IPS DF 19.7 (cell line): ENCODE data around the gene KDM5B.
"Not testable (repeated sequence)": the region's sequence is repeated elsewhere in the genome, so short reads cannot be mapped to it uniquely, and the experiment has no call there.

Source experiments
- DNase-seq: peaks from one replicate; pipeline ENCODE4 v3.0.0-alpha.2; 2013; ENCODE audit warnings: low read depth, low spot score

The KDM5B gene

DNA sequence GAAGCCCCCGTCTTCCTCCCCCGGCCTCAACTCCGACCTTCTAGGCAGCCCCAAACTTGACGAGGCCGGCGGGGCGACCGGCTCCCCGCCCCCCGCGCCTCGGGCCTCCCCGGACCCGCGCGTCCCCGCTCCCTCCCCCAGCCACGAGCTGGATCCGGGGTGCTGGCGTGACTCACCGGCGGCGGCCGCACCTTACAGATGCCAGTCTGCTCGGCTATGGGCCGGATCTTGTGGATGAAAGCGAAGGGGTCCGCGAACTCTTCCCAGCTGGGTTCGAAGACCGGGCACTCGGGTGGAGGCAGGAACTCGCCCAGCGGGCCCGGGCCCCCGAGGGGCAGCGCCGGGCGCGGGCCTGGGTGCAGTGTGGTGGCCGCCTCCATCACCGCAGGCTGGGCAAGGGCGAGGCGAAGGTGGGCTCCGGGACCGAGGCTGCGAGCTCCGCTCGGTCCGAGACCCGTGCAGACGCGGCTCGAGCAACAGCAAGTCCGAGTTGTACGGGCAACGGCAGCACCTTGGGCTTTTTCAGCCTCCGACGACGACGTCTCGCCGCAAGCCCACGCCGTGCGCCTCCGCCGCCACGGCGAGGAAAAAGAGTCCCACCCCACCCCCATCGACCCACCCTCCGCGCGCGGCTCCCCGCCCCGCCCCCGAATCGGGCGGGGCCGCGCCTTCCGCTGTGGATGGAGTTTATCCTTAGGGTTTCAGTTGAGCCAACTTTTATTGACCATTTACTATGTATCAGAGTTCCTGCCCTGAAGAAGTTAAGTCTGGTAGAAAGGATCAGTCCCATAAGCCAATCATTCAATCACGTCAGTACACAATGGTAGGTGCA, at the start of gene KDM5B:
TSS of gene KDM5B (minus strand) at position 496 of the 832 bp plus-strand sequence. CDS start at position 380, 116 bp downstream.
- peak; percentile 59 for DNase-seq

- DNase-seq, result no peak
Measured at GRCh38 chr1:202857136-202857610, 49.0 kb upstream of the KDM5B start.

DNA sequence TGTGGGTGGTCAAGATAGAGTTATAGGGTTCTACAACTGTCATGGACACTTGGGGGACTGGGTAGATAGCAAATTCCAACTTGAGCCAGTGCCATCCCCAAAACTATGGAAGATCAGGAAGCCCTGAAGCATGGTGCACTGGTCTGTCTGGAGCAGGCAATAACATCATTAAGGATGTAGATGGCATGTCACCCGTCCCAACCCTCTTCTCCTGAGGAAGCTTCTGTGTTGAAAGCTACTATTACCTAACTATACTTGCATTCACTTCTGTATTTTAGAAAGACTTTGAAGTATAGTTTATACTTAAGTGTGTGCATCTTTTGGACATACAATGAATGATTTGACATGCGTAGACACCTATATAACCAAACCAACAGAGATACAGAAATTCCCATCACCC, 47.8 kb upstream of the KDM5B start:
- no peak for DNase-seq

- no peak for DNase-seq
Measured at GRCh38 chr1:202854787-202855186, 46.6 kb upstream of the KDM5B start.

DNA sequence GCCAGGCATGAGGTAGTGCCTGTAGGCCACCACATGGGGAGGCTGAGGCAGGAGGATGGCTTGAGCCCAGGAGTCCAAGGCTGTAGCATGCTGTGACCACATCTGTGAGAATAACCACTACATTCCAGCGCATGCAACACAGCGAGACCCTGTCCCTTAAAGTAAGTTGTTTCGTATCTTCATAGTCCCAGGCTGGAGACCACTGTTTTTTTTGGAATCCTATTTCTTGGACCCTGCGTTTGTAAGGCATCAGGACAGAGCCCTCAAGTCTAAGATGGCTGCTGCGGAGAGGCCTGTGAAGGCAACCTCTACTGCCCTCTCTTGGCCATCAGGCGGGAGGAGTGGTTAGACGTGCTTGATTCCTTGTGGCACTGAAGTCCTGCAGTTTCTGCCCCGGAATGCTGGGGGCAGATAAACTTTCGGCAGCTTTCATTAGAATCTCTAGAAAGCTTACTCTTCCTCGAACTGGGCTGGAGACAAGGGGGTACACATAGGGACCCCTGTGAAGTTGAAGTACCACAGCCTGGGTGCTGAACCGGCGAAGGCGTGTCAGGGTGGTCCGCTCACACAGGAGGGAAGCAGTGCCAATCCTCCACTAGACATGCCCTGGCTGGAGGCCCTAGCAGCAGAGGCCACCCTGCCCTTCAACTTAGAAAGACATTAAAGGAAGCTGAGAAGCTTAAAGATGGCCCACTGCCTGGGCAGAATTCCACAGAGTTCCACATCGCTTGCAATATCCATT, 44.1 kb upstream of the KDM5B start:
- peak; percentile 47 for DNase-seq

DNA sequence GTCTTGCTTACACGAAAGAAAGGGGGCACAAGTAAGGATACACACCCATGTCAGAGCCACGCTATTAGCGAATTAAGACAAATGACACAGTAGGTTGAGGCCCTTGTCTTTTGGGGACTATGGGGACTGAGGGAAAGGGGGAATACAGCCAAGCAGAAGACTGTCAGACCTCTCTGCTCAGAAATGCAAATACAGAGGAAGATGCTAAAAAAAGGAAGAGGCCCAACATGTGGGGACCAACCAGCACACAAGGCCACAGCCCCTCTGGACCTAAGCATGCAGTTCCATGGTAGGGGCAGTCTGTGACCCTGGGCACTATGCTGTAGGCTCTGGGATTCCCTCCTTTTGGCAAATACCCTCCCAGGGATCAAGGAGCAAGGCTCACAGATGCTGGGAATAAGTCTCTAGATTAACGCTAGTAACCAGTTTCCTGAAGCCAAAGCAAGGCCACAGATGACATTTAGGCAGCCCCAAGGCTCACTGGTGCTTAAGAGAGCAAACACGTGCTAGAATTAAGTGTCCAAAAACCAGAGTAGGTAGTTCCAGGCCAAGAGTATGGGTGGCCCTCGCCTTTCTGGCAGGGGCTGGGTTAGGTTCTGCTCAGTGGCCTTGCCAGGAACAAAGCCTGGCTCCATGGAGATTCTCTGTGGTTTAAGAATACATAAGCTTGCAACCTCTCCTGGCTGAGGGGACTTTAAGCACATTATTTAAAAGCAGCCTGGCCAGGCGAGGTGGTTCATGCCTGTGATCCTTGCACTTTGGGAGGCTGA, 42.6 kb upstream of the KDM5B start:
- no peak for DNase-seq

GRCh38 chr1:202848191-202848542, 39.9 kb upstream of the KDM5B start:
- DNase-seq, result no peak

GRCh38 chr1:202844935-202845334, 36.7 kb upstream of the KDM5B start:
- no peak for DNase-seq

DNA sequence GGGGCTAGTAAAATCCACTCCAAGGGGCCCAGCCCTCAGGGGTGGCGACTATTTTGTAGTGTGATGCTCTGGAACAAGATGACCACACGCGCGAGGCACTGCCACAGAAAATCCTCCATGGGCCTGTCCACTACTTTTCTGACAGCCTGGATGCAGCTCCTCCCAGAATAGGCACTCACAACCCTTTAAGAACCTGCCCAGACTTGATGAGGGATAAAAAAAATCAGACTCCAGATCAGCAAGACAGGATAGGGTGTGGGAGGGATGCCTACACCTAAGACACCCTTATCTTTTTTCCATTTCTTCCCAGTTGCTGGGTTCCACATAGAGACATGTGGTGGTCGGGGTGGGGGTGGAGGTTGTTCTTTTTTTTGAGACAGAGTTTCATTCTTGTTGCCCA, 36.0 kb upstream of the KDM5B start:
- DNase-seq, result no peak

DNA sequence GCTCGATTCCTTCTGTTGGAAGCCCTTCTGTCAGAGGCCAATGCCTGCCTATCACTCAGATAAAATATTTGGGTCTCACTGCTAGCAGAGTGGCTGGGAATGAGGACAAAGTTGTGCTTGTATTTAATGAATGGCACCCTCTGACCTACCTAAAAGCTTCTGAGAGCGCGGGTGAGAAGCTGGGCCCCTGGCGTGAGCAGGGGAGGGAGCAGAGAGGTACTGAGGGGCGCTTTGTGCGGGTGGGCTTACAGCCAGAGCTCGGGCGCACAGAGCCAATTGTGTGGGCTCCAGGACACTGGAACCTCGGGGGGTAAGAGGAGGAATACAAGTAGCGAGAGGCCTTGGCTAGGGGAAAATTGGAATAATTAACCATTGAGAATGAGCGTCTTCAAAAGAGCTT, 34.9 kb upstream of the KDM5B start:
- no peak for DNase-seq

- no peak for DNase-seq
Measured at GRCh38 chr1:202837746-202838262, 29.6 kb upstream of the KDM5B start.

DNA sequence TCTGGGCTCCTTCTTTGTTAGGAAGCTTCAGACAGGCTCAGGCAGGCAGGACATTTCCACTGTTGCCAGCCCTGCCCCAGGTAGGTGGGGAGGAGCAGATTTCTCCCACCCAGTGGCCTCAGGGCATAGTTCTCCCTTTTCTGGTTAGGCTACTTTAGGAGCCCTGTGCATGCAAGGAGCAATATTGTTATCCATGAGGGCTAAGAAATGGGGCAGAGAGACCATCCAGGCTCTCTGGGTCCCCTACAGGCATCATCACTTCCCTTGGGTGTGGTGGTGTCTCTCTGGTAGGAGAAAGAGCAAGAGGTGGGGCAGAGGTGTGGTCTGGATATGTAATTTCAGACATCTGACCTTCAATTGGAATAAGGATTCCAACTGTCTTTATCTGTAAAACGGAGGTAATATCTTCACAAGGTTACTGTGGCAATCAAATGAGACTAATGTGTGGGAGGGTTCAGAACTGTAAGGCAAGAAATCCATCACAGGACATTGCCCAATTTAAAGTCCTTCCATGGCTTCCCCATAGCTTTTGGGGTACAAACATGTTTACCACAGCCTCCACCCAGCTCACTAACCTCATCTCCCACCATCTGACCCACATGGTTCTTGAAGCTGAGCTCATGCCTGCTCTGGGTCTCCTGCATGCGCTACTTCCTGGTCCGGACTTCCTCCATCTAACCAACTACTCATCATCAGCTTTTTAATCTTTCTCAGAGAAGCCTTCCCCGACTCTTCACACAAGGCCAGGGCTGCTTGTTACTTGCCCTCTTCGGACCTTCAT, 28.6 kb upstream of the KDM5B start:
- no peak for DNase-seq

- DNase-seq, result no peak
Measured at GRCh38 chr1:202835548-202836072, 27.4 kb upstream of the KDM5B start.

GRCh38 chr1:202834771-202835547, 26.7 kb upstream of the KDM5B start:
- DNase-seq, result no peak

- no peak for DNase-seq
Measured at GRCh38 chr1:202831906-202832305, 23.7 kb upstream of the KDM5B start.

DNA sequence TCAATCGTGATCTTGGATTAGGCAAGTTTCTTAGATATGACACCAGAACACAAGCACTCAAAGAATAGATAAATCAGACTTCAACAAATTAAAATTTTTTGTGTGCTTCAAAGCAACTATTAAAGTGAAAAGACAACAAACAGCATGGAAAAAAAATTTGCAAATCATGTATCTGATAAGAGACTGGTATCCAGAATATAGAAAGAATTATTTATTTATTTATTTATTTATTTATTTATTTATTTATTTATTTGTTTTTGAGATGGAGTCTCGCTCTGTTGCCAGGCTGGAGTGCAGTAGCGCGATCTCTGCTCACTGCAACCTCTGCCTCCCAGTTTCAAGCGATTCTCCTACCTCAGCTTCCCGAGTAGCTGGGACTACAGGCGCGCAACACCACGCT, 21.0 kb upstream of the KDM5B start:
- not testable (repeated sequence) for DNase-seq

DNA sequence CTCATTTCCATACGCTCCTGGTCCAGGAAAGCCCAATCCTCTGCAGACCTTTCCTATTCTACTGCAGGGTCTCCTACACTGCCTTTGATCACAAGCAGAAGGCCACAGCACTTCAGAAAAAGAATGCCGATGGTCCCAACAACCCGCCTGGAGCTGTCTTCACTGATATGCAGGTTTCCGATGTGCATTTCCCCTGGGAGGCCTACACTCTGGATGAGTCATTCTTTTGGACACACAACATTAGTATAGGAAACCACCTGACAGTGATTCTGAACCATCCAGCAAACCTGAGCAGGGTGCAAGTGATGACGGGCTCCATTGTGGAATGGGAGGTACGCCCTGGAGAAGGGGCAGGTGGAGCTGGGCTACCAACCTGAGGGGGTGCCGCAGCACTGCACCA, 17.5 kb upstream of the KDM5B start:
- no peak for DNase-seq

GRCh38 chr1:202821467-202821866, 13.2 kb upstream of the KDM5B start:
- DNase-seq, result no peak

DNA sequence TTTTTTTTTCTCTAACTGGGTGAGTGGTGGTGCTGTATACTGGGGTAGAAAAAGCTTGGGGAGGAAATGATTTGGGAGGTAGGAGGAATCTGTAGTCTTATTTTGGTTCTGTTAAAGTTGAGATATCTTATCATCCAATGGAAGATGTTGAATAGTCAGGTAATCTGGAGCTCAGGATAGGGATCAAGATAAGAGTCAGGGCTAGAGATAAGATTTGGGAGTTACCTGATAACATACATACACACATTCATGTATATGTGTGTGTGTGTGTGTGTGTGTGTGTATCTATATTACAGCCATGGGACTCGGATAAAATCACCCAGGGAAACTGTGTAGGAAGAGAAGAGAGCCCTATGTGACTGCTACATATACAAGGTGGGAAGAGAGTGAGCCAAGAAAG, 10.6 kb upstream of the KDM5B start:
- DNase-seq, result no peak

DNA sequence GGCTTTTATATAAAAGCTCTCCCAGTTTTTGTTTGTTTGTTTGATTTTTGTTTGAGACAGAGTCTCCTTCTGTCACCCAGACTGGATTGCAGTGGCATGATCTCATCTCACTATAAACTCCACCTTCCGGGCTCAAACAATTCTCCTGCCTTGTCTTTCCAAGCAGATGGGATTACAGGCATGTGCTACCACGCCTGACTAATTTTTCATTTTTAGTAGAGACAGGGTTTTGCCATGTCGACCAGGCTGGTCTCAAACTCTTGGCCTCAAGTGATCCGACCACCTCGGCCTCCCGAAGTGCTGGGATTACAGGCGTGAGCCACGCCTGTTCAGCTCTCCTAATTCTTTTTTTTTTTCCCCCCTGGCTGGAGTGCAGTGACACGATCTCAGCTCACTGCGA, 6.9 kb upstream of the KDM5B start:
- no peak for DNase-seq
